GM19023 (cell line): ENCODE results near the gene NEMP2.
A peak's percentile ranks its signal among the peaks of the same experiment; 100 is the strongest.

Experiments used
- ATAC-seq: cut with Tn5 transposase; IDR thresholded peaks from one replicate; pipeline ENCODE4 v1.9.1; 2021; ENCODE audit warnings: mild to moderate bottlenecking, moderate library complexity; ENCODE audit not compliant: unreplicated experiment

Gene NEMP2

GRCh38 chr2:190561094-190561493 lies 26.6 kb upstream of the NEMP2 start:
- no peak for ATAC-seq

- no peak for ATAC-seq
Observed at GRCh38 chr2:190554357-190555006, 20.0 kb upstream of the NEMP2 start.

GRCh38 chr2:190553254-190553653 lies 18.7 kb upstream of the NEMP2 start:
- ATAC-seq = no peak

- no peak for ATAC-seq
Observed at GRCh38 chr2:190551928-190552327, 17.4 kb upstream of the NEMP2 start.

GRCh38 chr2:190550137-190550536 lies 15.6 kb upstream of the NEMP2 start:
- no peak for ATAC-seq

GRCh38 chr2:190547886-190548285 lies 13.4 kb upstream of the NEMP2 start:
- no peak for ATAC-seq

GRCh38 chr2:190546734-190547133 lies 12.2 kb upstream of the NEMP2 start:
- no peak for ATAC-seq

GRCh38 chr2:190545555-190546385 lies 11.2 kb upstream of the NEMP2 start:
- no peak for ATAC-seq

GRCh38 chr2:190545093-190545492 lies 10.6 kb upstream of the NEMP2 start:
- no peak for ATAC-seq

GRCh38 chr2:190540048-190540447 lies 5.5 kb upstream of the NEMP2 start:
- ATAC-seq = no peak

- ATAC-seq = no peak
Observed at GRCh38 chr2:190538201-190538600, 3.7 kb upstream of the NEMP2 start.

GRCh38 chr2:190537765-190538164 lies 3.2 kb upstream of the NEMP2 start:
- ATAC-seq = no peak

- ATAC-seq = no peak
Observed at GRCh38 chr2:190535586-190535985, 1.1 kb upstream of the NEMP2 start.

- no peak for ATAC-seq
Observed at GRCh38 chr2:190535121-190535439, 558 bp upstream of the NEMP2 start.

- ATAC-seq = peak; percentile 20
Observed at GRCh38 chr2:190533968-190534309, 583 bp downstream of the NEMP2 start.

GRCh38 chr2:190533175-190533967 lies 1.2 kb downstream of the NEMP2 start:
- ATAC-seq = no peak

GRCh38 chr2:190532581-190532980 lies 1.9 kb downstream of the NEMP2 start:
- ATAC-seq = no peak

GRCh38 chr2:190530248-190530900 lies 4.1 kb downstream of the NEMP2 start:
- ATAC-seq = no peak

GRCh38 chr2:190529486-190530247 lies 4.9 kb downstream of the NEMP2 start:
- no peak for ATAC-seq

GRCh38 chr2:190528521-190529001 lies 6.0 kb downstream of the NEMP2 start:
- no peak for ATAC-seq
